COR-L47 (cell line): ENCODE data around the gene FAM3B.

Experiments
- DNase-seq: peaks from one replicate; lab custom pipeline; 2025; lab: John Stamatoyannopoulos, UW

Gene FAM3B

GRCh38 chr21:41398251-41398650 lies 81.7 kb downstream of the FAM3B start:
- DNase-seq, result no peak

GRCh38 chr21:41398831-41399230 lies 82.2 kb downstream of the FAM3B start:
- no peak for DNase-seq

GRCh38 chr21:41399246-41399800 lies 82.7 kb downstream of the FAM3B start:
- no peak for DNase-seq

- DNase-seq, result no peak
Observed at GRCh38 chr21:41402231-41402630, 85.6 kb downstream of the FAM3B start.

- DNase-seq, result no peak
Observed at GRCh38 chr21:41402796-41403195, 86.2 kb downstream of the FAM3B start.

- no peak for DNase-seq
Observed at GRCh38 chr21:41403331-41403730, 86.7 kb downstream of the FAM3B start.

- DNase-seq, result no peak
Observed at GRCh38 chr21:41403966-41404365, 87.4 kb downstream of the FAM3B start.

- DNase-seq, result no peak
Observed at GRCh38 chr21:41405321-41405720, 88.7 kb downstream of the FAM3B start.

- DNase-seq, result no peak
Observed at GRCh38 chr21:41406340-41406739, 89.7 kb downstream of the FAM3B start.
